HG03432 (cell line): ENCODE measurements around the gene INTS6.
A peak's percentile ranks its signal among the peaks of the same experiment; 100 is the strongest.

Experiments
- ATAC-seq: cut with Tn5 transposase; IDR thresholded peaks from one replicate; pipeline ENCODE4 v1.9.1; 2021; ENCODE audit warnings: mild to moderate bottlenecking, moderate library complexity; ENCODE audit not compliant: unreplicated experiment

Gene INTS6

GRCh38 chr13:51324714-51325420, 128.0 kb downstream of the INTS6 start:
- peak; percentile 65 for ATAC-seq

GRCh38 chr13:51323824-51324511, 128.9 kb downstream of the INTS6 start:
- ATAC-seq = no peak

- ATAC-seq = no peak
Measured at GRCh38 chr13:51322826-51323225, 130.0 kb downstream of the INTS6 start.

GRCh38 chr13:51321836-51322235, 131.0 kb downstream of the INTS6 start:
- ATAC-seq = no peak

GRCh38 chr13:51318876-51319275, 134.0 kb downstream of the INTS6 start:
- no peak for ATAC-seq

GRCh38 chr13:51318015-51318414, 134.8 kb downstream of the INTS6 start:
- ATAC-seq = no peak

GRCh38 chr13:51317262-51317661, 135.6 kb downstream of the INTS6 start:
- ATAC-seq = no peak

- ATAC-seq = no peak
Measured at GRCh38 chr13:51313619-51314018, 139.2 kb downstream of the INTS6 start.

- ATAC-seq = no peak
Measured at GRCh38 chr13:51311957-51312520, 140.8 kb downstream of the INTS6 start.
